ENCODE measurements around the gene UCHL1.
"Not testable (repeated sequence)": the region's sequence is repeated elsewhere in the genome, so short reads cannot be mapped to it uniquely, and the experiment has no call there.

The UCHL1 gene

DNA sequence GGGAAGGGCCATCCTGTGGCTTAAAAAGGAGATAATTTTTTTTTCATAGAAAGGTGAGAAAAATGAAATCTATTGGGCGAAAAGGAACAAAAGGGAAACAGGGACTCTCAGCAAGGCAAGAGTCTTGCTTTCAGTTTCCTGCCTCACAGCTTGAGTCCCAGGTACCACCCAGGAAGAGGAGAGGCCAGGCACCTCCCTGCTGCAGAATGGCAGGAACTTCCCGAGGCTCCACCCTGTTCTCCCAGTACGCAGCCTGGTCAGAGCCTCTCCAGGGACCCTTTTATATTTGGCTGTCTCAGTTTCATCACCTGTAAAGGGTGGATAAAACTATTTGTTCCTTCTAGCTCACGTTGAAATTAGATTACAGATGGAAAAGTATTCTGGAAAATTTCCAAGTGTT, 33.8 kb downstream of the UCHL1 start:
- no peak for DNase-seq (ENCODE audit: low spot score)

DNA sequence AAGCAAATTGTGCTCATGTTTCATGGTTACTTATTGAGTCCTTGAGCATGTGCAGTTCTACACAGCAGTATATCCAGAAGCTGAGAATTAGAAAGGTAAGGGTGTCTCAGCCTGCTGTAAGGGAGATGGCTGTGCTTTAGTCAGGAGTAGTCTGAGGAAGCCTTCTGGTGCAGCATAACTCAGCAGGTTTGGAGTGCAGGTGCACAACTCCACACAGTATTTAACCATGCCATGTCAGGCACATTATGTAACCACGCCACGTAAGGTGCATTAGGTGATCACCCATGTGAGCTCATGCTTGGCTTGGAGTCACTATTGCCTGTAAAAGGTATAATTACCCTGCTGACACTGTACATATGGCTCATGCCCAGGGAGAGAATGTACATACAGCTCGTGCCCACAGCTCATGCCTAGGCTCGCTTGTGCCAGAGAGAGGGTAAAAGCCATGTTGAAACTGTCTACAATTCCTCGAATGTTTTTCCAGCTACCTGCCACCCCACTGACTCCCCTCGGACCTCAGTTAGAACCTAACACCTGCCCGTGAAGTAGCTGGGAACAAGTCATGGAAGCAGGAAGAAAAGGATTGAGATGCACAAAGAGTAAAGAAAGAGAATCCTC, 37.8 kb downstream of the UCHL1 start:
- DNase-seq (ENCODE audit: low spot score): peak; percentile 38

DNA sequence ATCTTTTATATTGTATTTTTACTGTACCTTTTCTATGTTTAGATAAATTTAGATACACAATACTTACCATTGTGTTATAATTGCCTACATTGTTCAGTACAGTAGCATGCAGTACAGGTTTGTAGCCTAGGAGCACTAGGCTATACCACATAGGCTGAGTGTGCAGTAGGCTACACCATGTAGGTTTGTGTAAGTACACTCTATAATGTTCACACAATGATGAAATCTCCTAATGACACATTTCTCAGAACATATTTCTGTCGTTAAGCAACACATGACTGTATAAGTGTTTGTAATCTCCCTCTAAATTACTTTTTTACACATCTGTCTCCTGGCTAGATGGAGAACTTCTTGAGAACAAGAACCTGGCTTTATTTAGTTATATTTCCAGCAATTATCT, 40.3 kb downstream of the UCHL1 start:
- DNase-seq (ENCODE audit: low spot score): no peak

DNA sequence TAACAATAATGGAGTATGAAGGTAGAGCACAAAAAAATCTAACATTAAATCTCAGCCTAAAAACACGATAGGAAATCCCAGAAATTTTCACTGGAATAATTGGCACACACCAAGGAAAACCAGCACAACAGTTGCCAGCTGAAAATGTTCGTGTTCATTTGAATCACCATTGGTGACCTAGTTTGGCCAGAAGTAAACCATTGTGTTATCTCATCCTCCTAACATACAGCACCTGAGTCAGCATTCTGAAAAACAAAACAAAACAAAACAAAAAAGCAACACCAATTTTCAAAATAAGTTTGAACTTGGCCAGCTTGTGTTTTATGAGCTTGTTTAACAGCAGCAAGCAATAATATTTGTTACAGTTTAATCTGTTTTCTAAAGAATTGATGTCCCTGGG, 41.1 kb downstream of the UCHL1 start:
- DNase-seq (ENCODE audit: low spot score): no peak

DNA sequence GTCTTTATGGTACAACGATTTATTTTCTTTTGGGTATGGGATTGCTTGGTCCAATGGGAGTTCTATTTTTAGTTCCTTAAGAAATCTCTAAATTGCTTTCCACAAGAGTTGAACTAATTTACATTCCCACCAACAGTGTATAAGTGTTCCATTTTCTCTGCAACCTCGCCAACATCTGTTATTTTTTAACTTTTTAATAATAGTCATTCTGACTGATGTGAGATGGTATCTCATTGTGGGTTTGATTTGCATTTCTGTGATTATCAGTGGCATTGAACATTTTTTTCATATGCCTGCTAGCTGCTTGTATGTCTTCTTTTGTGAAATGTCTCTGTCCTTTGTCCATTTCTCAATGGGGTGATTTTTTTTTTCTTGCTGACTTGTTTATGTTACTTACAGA, 42.8 kb downstream of the UCHL1 start:
- DNase-seq (ENCODE audit: low spot score): no peak

DNA sequence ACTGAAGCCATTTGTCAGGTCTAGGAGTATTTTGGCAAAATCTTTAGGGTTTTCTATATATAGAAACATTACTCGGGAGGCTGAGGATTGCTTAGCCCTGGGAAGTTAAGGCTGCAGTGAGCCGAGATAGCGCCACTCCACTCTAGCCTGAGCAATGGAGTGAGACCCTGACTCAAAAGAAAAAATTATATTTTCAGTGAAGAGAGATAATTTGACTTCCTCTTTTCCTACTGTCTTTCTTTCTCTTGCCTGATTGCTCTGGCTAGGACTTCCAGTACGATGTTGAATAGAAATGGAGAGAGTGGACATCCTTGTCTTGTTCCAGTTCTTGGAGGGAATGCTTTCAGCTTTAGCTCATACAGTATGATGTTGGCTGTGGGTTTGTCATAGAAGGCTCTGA, 44.4 kb downstream of the UCHL1 start:
- no peak for DNase-seq (ENCODE audit: low spot score)

DNA sequence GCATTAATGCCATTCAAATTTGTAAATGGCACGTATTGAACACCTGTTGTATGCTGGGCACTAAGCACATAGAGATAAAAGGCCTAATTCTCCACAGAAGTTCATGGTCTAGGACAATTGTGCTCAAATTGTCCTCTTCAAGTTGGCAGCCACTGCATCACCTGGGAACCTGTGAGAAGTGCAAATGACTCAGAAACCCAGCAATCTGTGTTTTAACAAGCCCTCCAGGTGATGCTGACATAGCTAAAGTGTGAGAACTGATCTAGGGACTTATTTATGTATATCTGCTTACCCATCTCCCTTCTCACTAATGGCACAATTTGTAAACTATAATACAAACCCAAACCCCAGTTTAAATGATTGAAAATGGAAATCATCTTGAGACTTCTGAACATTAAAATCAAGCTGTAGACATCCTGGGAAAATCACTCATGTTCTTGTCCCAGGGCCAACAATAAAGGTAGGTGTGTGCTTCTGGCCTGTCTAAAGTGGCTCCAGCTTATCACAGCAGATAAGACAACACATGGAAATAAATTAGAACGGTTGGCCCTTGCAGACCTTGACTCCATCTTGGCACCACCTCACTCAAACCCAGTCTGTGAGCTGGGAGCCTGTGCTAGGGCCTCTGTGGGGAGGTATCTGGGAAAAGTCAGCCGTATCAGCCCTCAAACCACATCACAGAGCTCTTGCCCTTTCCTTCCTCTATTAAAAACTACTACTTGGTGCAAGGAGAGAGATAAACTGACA, 46.8 kb downstream of the UCHL1 start:
- DNase-seq (ENCODE audit: low spot score): no peak

DNA sequence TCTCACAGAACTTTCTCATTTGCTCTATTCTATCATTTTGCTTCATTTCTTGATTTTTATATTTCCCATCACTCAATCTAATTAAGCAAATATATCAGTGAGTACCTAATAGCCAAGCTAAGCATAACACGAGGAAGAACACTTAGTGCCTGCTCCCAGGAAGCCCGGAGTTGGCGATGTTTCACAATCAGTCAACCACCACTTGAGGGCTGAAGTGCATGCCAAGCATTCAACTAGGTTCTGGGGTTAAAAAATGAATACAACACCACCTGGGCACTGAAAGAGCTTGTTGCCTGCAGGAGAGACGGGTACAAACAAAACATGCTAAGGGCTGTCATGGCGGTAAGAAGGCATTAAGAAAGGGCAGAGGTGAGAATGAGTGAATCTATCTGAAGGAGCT, 47.5 kb downstream of the UCHL1 start:
- no peak for DNase-seq (ENCODE audit: low spot score)

DNA sequence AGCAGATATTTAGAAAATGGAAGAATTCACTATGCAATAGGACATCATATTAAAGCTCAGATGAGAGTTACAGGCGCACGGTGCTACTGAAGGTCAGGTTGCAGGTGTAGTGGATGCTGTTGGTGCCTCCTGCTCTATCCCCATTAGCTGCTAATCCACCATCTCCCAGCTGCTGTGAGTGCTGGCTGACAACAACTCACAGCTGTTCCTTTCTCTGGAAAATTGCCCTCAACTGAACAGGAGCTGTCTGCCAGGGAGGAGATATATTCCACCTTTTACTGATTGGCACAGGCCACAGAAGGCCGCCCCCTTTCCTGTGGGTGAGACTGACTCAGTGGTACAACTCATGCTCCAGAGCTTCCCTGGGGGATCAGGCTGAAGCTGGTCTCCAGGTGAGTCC, 48.7 kb downstream of the UCHL1 start:
- no peak for DNase-seq (ENCODE audit: low spot score)

DNA sequence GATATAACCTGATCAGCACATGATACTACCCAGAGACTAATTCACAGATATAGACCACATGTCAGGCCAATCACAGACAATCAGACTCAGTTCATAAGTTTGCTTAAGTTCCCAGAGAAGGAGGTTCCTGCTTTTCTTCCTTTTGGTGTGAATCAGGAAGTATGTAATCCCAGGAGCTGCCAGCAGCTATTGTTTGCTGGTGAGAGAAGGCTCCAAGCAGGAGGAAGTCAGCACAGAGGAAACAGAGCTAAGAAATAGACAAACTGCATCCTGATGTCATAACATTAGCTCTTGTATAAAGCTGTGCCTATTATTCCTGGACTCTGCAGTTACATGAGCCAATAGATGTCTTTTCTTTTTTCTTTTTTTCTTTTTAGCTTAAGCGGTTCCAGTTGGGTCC, 50.9 kb downstream of the UCHL1 start:
- no peak for DNase-seq (ENCODE audit: low spot score)

DNA sequence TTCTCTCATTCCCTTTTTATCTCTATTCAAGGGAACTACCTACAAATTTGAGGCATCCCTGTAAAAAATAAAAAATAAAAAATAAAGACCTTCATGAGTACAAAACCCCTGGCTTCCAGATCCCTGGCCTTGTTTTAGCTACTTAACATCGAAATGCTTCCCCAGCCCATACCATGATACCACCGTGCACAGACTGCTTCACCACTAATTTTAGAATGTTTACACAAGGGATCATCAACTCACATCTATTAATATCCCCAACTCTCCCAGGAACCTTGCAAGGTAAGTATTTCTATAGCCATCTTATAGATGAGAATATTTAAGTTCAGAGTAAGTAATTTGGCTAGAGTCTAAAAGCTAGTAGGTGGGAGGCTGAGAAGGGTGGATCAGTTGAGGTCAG, 51.7 kb downstream of the UCHL1 start:
- DNase-seq (ENCODE audit: low spot score): no peak

DNA sequence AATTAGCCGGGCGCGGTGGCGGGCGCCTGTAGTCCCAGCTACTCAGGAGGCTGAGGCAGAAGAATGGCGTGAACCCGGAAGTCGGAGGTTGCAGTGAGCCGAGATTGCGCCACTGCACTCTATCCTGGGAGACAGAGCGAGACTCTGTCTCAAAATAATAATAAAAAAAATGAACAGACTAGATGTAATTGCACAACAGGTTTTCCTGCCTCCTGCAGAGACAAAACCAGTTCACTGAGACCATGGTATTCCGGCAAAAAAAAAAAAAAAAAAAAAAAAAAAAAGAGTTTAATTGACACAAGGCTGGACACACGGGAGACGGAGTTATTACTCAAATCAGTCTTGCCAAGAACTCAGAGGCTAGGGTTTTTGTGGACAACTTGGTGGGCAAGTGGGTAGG, 58.7 kb downstream of the UCHL1 start:
- not testable (repeated sequence) for DNase-seq (ENCODE audit: low spot score)

DNA sequence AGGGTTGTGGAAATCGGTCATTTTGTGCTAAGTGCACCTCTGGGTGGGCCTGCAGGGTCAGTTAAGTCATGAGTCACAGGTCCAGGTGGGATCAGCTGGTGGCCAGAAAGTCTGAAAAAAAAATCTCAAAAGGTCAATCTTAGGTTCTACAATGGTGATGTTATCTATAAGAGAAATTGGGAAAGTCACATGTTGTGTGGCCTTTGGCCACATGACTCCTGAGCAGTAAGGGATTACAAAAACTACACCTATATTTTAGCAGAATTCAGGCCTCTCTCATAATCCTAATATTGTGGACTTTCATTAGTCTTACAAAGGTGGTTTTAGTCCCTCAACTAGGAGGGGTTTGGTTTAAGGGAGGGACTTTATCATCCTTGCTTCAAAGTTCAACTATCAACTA, 59.1 kb downstream of the UCHL1 start:
- DNase-seq (ENCODE audit: low spot score): no peak

All from RKO (cell line).